Skin of body (tissue), 2 donors: Measurements from ENCODE around the gene DPYSL3. TPM values are rescaled to one million over a fixed set of nuclear protein-coding genes. Genes with fewer than 3 reads are reported as not detected.

Experiments
- DNase-seq: peaks from one replicate; lab custom pipeline; 2025; lab: John Stamatoyannopoulos, UW
- total RNA-seq: library from RNA; depleted of rRNA; stranded (reverse); fragments of >200 nt; gene quantifications from one replicate; pipeline ENCODE4 v1.2.3, GENCODE V29; 2014

DPYSL3 gene
- total RNA-seq, 1 donor from 2014 or later, result 71.4 TPM

GRCh38 chr5:147441191-147441695 is 68.6 kb downstream of the DPYSL3 start:
- no peak for DNase-seq

GRCh38 chr5:147439254-147439653 is 70.6 kb downstream of the DPYSL3 start:
- DNase-seq, result no peak

GRCh38 chr5:147437161-147437596 is 72.7 kb downstream of the DPYSL3 start:
- DNase-seq, result no peak

- no peak for DNase-seq
Observed at GRCh38 chr5:147436596-147436995, 73.3 kb downstream of the DPYSL3 start.

- no peak for DNase-seq
Observed at GRCh38 chr5:147434049-147434448, 75.8 kb downstream of the DPYSL3 start.

- no peak for DNase-seq
Observed at GRCh38 chr5:147432323-147432722, 77.5 kb downstream of the DPYSL3 start.

GRCh38 chr5:147431586-147431985 is 78.3 kb downstream of the DPYSL3 start:
- no peak for DNase-seq

- DNase-seq, result no peak
Observed at GRCh38 chr5:147430628-147431027, 79.2 kb downstream of the DPYSL3 start.

GRCh38 chr5:147427521-147428401 is 82.1 kb downstream of the DPYSL3 start:
- peak; percentile 8 for DNase-seq

GRCh38 chr5:147426640-147427327 is 83.1 kb downstream of the DPYSL3 start:
- DNase-seq, result no peak

- DNase-seq, result no peak
Observed at GRCh38 chr5:147418613-147419012, 91.3 kb downstream of the DPYSL3 start.

GRCh38 chr5:147417135-147417813 is 92.6 kb downstream of the DPYSL3 start:
- no peak for DNase-seq

GRCh38 chr5:147415651-147416050 is 94.2 kb downstream of the DPYSL3 start:
- no peak for DNase-seq

GRCh38 chr5:147413266-147413665 is 96.6 kb downstream of the DPYSL3 start:
- DNase-seq, result no peak

- no peak for DNase-seq
Observed at GRCh38 chr5:147412561-147412960, 97.3 kb downstream of the DPYSL3 start.

GRCh38 chr5:147411359-147412319 is 98.2 kb downstream of the DPYSL3 start:
- DNase-seq, result peak; percentile 47

- DNase-seq, result peak; percentile 71
Observed at GRCh38 chr5:147410496-147411358, 99.1 kb downstream of the DPYSL3 start.

- DNase-seq, result no peak
Observed at GRCh38 chr5:147408980-147409379, 100.9 kb downstream of the DPYSL3 start.

GRCh38 chr5:147407094-147407681 is 102.7 kb downstream of the DPYSL3 start:
- no peak for DNase-seq
